GM19395 (cell line): Measurements from ENCODE around the gene AIDA.
"Not testable (repeated sequence)": the region's sequence is repeated elsewhere in the genome, so short reads cannot be mapped to it uniquely, and the experiment has no call there.

Source experiments
- ATAC-seq: cut with Tn5 transposase; IDR thresholded peaks from one replicate; pipeline ENCODE4 v1.9.1; 2021; ENCODE audit warnings: mild to moderate bottlenecking, moderate library complexity; ENCODE audit not compliant: unreplicated experiment

AIDA gene

GRCh38 chr1:222712253-222713090, at the start of gene AIDA, which contains the start of gene BROX:
AIDA (minus strand) TSS chr1:222712491; CDS start chr1:222712317, 174 bp downstream.
BROX (plus strand) TSS chr1:222712564; CDS start chr1:222715700, 3,136 bp downstream.
- ATAC-seq, result peak; percentile 83

DNA sequence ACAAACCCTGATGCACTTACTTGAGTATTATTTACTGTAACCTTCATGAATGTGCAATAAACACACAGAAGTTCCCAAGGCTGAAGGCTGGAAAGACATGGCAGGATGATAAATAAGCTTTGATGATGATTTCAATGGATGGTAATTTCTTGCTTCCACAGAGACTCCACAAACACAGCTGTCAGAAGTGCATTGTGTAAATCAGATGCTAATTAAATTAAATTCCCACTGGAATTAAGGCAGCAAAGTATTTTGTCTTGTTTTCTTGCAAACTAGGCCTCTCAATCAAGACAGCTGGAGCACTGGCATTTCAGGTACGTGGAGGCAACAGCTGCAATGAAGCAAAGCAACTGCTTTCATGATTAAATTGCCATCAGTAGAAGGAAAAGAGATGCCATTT, 48.8 kb upstream of the AIDA start:
- no peak for ATAC-seq

GRCh38 chr1:222759451-222760035, 47.3 kb upstream of the AIDA start:
- ATAC-seq, result no peak

GRCh38 chr1:222757646-222758268, 45.5 kb upstream of the AIDA start:
- ATAC-seq, result no peak

DNA sequence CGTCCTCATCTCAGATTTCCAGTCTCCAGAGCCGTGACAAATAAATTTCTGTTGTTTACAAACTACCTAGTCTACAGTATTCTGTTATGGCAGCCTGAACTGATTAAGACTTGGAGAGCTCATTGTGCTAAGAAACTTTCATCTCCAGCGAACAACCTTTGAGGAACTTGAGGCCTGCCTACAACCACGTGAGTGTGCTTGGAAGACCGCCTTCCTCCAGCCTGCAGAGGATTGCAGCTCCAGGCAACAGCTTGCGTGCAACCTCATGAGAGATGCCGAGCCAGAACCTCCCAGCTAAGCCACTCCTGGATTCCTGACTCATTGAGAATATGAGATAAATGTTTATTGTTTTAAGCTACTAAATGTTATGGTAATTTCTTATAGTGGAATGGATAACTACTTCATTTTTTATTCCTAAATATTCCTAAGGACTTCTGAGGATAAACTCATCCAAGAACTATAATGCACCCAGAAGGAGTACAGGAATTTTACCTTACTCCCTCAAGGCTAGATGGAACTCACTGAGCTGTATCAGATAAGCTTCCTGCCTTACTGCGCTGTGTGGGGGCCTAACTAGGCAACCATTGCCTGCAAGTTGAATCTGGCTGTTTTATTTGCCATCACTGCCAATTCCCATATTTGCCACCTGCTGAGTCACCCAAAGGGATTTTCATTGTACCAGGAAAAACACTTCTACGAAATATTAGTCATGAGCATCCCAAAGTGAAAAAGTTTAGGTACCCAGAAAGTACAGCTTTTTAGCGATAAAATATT, 42.3 kb upstream of the AIDA start:
- no peak for ATAC-seq

DNA sequence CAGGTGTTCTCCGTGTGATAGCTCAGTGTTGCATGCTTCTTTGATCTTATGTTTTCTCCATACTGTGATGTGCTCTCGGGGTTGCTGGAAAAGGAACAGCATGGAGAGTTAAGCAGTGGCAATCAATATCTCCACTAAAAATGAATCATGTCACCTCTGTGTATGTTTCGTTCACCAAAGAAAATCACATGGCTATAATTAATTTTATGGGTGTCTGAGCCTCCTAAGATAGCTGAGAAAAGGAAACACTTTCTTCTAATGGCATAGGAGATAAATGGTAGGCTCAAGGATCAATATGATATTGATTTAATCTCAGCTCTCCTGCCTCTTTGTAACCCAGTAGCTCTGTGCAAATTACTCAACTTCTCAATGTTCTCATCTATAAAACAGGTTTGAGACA, 39.0 kb upstream of the AIDA start:
- ATAC-seq, result no peak

- ATAC-seq, result peak; percentile 90
Observed at GRCh38 chr1:222750651-222751050, 38.4 kb upstream of the AIDA start.

- no peak for ATAC-seq
Observed at GRCh38 chr1:222749927-222750326, 37.6 kb upstream of the AIDA start.

DNA sequence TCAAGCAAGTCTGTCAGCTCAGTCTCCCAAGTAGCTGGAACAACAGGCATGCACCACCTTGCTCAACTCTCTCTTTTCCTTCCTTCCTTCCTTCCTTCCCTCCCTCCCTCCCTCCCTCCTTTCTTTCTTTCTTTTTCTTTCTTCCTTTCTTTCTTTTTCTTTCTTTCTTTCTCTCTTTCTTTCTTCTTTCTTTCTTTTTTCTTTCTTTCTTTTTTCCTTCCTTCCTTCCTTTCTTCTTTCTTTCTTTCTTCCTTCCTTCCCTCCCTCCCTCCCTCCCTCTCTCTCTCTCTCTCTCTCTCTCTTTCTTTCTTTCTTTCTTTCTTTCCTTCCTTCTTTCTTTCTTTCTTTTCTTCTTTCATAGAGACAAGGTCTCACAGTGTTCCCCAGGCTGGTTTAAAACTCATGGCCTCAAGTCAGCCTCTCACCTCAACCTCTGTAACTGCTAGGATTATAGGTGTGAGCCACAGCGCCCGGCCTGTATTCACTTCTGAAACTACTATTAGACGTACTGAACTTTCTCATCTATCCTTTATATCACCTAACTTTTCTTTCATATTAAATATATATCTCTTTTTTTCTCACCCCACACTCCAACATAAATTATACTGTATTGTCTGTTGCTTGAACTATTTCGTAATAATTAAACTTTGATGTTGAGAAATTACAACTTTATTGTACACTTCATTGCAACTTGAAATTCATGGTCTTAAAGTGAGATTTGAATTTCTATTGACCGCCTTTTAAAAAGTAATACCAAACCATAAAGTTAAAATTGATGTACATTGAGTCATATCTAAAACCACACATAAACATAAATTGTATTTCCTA, 29.6 kb upstream of the AIDA start:
- ATAC-seq, result not testable (repeated sequence)

GRCh38 chr1:222739929-222740328, 27.6 kb upstream of the AIDA start:
- ATAC-seq, result no peak

DNA sequence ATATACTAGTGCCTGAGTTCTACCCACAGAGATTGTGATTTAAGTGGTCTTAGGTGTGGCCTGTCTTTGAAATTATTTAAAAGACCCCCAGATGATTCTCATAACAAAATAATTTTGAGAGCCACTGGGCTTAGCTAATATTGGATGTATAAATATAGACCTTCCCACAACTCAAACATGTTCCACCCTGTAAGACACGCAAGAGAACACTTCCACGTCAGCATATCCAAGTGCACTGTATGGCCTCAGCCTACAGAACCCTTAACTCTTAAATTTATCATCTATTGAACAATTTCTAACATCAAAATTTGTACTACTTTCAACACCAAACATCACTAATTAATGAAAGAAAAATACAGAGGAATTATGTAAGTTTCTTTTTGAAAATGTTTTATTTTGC, 27.2 kb upstream of the AIDA start:
- no peak for ATAC-seq

- no peak for ATAC-seq
Observed at GRCh38 chr1:222736972-222737371, 24.7 kb upstream of the AIDA start, which contains the start of gene FAM177B. FAM177B (plus strand) TSS chr1:222737202; CDS start chr1:222746546, 9,344 bp downstream.

GRCh38 chr1:222736470-222736869, 24.2 kb upstream of the AIDA start:
- no peak for ATAC-seq

DNA sequence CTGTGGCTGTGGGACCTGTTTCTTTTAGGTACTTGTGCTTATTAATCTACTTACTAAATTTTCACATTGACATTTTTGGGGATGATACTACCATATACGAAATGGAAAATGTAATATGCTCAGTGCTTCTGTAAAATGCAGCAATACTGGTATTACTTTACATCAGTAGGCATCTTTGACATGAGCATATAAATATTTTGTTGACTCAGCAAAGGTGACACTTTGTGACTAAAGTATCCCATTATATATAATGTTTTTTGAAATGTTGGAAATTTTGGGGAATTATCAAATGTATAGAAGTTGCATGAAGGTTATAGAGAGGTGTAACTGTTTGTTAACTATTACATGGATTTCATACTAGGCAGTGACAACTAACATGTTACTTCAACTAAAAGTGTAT, 22.4 kb upstream of the AIDA start:
- no peak for ATAC-seq

- peak; percentile 99 for ATAC-seq
Observed at GRCh38 chr1:222732216-222733159, 20.2 kb upstream of the AIDA start.

- no peak for ATAC-seq
Observed at GRCh38 chr1:222730866-222731265, 18.6 kb upstream of the AIDA start.

- ATAC-seq, result no peak
Observed at GRCh38 chr1:222728746-222729145, 16.5 kb upstream of the AIDA start.

DNA sequence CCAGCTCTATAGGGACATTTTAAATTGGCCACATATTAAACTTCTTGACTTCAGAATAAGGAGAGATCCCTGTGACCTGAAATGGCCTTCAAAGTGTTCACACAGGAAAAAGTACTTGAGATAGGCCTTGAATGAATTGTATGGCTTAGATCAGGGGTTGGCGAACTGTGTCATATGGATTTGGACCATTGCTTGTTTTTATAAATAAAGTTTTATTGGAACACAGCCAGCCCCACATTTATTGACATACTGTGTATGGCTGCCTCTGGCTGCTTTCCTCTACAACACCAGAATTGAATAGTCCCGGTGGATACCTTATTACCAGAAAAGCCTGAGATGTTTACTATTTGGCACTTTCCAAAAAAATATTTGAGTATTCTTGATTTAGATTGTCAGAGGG, 4.1 kb upstream of the AIDA start:
- ATAC-seq, result no peak
